H9 (cell line): ENCODE results near the gene CCDC91. TPM values are rescaled to one million over a fixed set of nuclear protein-coding genes. Genes with fewer than 3 reads are reported as not detected.

Experiments
- DNase-seq: peaks from one replicate; pipeline ENCODE4 v3.0.0-alpha.2; 2017
- H2AFZ ChIP-seq: one replicate; pipeline ENCODE4 v1.6.1; 2013; ENCODE audit warnings: mild to moderate bottlenecking, low read length, control low read depth, moderate library complexity
- H2AK5ac ChIP-seq: 2 replicates; pipeline ENCODE4 v1.6.1; 2013; ENCODE audit warnings: low read length, control low read depth, mixed read lengths; ENCODE audit not compliant: insufficient read length
- H2BK120ac ChIP-seq: one replicate; pipeline ENCODE4 v1.6.1; 2013; ENCODE audit warnings: low read depth, mild to moderate bottlenecking, low read length, control low read depth, inconsistent platforms; ENCODE audit not compliant: poor library complexity, severe bottlenecking
- H2BK12ac ChIP-seq: 2 replicates; pipeline ENCODE4 v1.6.1; 2013; ENCODE audit warnings: low read length, control low read depth, mixed read lengths, low read depth; ENCODE audit not compliant: insufficient read length
- H2BK15ac ChIP-seq: 2 replicates; pipeline ENCODE4 v1.6.1; 2013; ENCODE audit warnings: low read depth, low read length, control low read depth
- H2BK20ac ChIP-seq: one replicate; pipeline ENCODE4 v1.6.1; 2013; ENCODE audit warnings: low read depth, mild to moderate bottlenecking, low read length, control low read depth, inconsistent platforms; ENCODE audit not compliant: poor library complexity, severe bottlenecking
- H2BK5ac ChIP-seq: 2 replicates; pipeline ENCODE4 v1.6.1; 2013; ENCODE audit warnings: low read length, control low read depth, mixed read lengths; ENCODE audit not compliant: insufficient read length
- H3K14ac ChIP-seq: 2 replicates; pipeline ENCODE4 v1.6.1; 2013; ENCODE audit warnings: low read length, control low read depth; ENCODE audit not compliant: insufficient read depth
- H3K18ac ChIP-seq: 2 replicates; pipeline ENCODE4 v1.6.1; 2013; ENCODE audit warnings: low read depth, mild to moderate bottlenecking, mixed read lengths, low read length, control low read depth; ENCODE audit not compliant: insufficient read length
- H3K23ac ChIP-seq: 2 replicates; pipeline ENCODE4 v1.6.1; 2013; ENCODE audit warnings: low read length, control low read depth, mixed read lengths, low read depth; ENCODE audit not compliant: insufficient read length
- H3K23me2 ChIP-seq: 2 replicates; pipeline ENCODE4 v1.6.1; 2013; ENCODE audit warnings: low read depth, mild to moderate bottlenecking, mixed read lengths, low read length, control low read depth; ENCODE audit not compliant: insufficient read length, poor library complexity, severe bottlenecking
- H3K27ac ChIP-seq: 2 replicates; pipeline ENCODE4 v1.5.1; 2013; ENCODE audit warnings: low read length, control low read depth, mixed read lengths, low read depth; ENCODE audit not compliant: insufficient read length
- H3K27me3 ChIP-seq: 2 replicates; pipeline ENCODE4 v1.6.1; 2013; ENCODE audit warnings: low read length, control low read depth, inconsistent platforms; ENCODE audit not compliant: insufficient read depth
- H3K4ac ChIP-seq: 2 replicates; pipeline ENCODE4 v1.6.1; 2013; ENCODE audit warnings: low read depth, mild to moderate bottlenecking, control low read depth, inconsistent platforms, low read length, moderate library complexity
- H3K4me1 ChIP-seq: 2 replicates; pipeline ENCODE4 v1.6.1; 2013; ENCODE audit warnings: low read length, control low read depth, inconsistent platforms; ENCODE audit not compliant: insufficient read depth
- H3K4me2 ChIP-seq: 2 replicates; pipeline ENCODE4 v1.6.1; 2013; ENCODE audit warnings: low read length, control low read depth, mixed read lengths; ENCODE audit not compliant: insufficient read length, insufficient read depth
- H3K56ac ChIP-seq: 2 replicates; pipeline ENCODE4 v1.6.1; 2013; ENCODE audit warnings: low read depth, mild to moderate bottlenecking, mixed read lengths, low read length, control low read depth; ENCODE audit not compliant: insufficient read length
- H3K79me1 ChIP-seq: 2 replicates; pipeline ENCODE4 v1.6.1; 2013; ENCODE audit warnings: low read depth, mild to moderate bottlenecking, moderate library complexity, low read length, control low read depth, inconsistent platforms; ENCODE audit not compliant: insufficient read depth, poor library complexity, severe bottlenecking
- H3K79me2 ChIP-seq: 2 replicates; pipeline ENCODE4 v1.6.1; 2013; ENCODE audit warnings: low read length, control low read depth, inconsistent platforms; ENCODE audit not compliant: insufficient read depth
- H3K9ac ChIP-seq: 2 replicates; pipeline ENCODE4 v1.6.1; 2013; ENCODE audit warnings: low read length, control low read depth, mixed read lengths; ENCODE audit not compliant: insufficient read length; ENCODE audit errors: extremely low read depth
- H3K9me3 ChIP-seq: one replicate; pipeline ENCODE4 v1.6.1; 2013; ENCODE audit warnings: low read depth, low read length, inconsistent platforms; ENCODE audit not compliant: control insufficient read depth
- H3T11ph ChIP-seq: one replicate; pipeline ENCODE4 v1.6.1; 2013; ENCODE audit warnings: mild to moderate bottlenecking, low read length, control low read depth, inconsistent platforms
- H4K20me1 ChIP-seq: one replicate; pipeline ENCODE4 v1.6.1; 2013; ENCODE audit not compliant: control insufficient read depth, insufficient read length, insufficient read depth
- H4K5ac ChIP-seq: 2 replicates; pipeline ENCODE4 v1.6.1; 2013; ENCODE audit warnings: low read depth, mild to moderate bottlenecking, mixed read lengths, low read length, control low read depth; ENCODE audit not compliant: insufficient read length
- H4K8ac ChIP-seq: replicated peaks from 2 replicates; pipeline ENCODE4 v1.6.1; 2013; ENCODE audit warnings: low read length, control low read depth, mixed read lengths, low read depth; ENCODE audit not compliant: insufficient read length
- H4K91ac ChIP-seq: 2 replicates; pipeline ENCODE4 v1.6.1; 2013; ENCODE audit warnings: low read depth, mild to moderate bottlenecking, moderate library complexity, mixed read lengths, low read length, control low read depth; ENCODE audit not compliant: insufficient read length
- H3K27ac Mint-ChIP-seq, 3 experiments: 2 replicates in 2 of 3; 3 replicates in 1 of 3; pipeline ENCODE4 v1.8.0; 2020 to 2021; ENCODE audit warnings: mixed read lengths in 3 of 3, mild to moderate bottlenecking in 1 of 3, moderate library complexity in 1 of 3
- H3K27me3 Mint-ChIP-seq: 2 replicates; pipeline ENCODE4 v1.8.0; 2021; ENCODE audit warnings: low read depth, mild to moderate bottlenecking, moderate library complexity, mixed read lengths
- H3K36me3 Mint-ChIP-seq, 3 experiments: 2 replicates in 2 of 3; 3 replicates in 1 of 3; pipeline ENCODE4 v1.8.0; 2020 to 2021; ENCODE audit warnings: low read depth in 3 of 3, mixed read lengths in 3 of 3; ENCODE audit not compliant: insufficient read depth in 1 of 3
- H3K4me1 Mint-ChIP-seq, 2 experiments: 2 replicates each; pipeline ENCODE4 v1.8.0; 2020; ENCODE audit warnings: mixed read lengths in 2 of 2
- H3K4me3 Mint-ChIP-seq, 2 experiments: 2 replicates in 1 of 2; 3 replicates in 1 of 2; pipeline ENCODE4 v1.8.0; 2020 to 2021; ENCODE audit warnings: mild to moderate bottlenecking in 2 of 2, mixed read lengths in 2 of 2, moderate library complexity in 1 of 2
- H3K9me3 Mint-ChIP-seq, 2 experiments: 2 replicates in 1 of 2; 3 replicates in 1 of 2; pipeline ENCODE4 v1.8.0; 2020; ENCODE audit warnings: mild to moderate bottlenecking in 2 of 2, mixed read lengths in 2 of 2, moderate library complexity in 1 of 2
- CTCF ChIP-seq: fragments of 200-600 bp; sonication (generic); conservative IDR thresholded peaks from 3 replicates; pipeline ENCODE4 v1.8.0; 2021; ENCODE audit warnings: antibody characterized with exemption, mild to moderate bottlenecking
- WGBS: extraction: QIAGEN DNeasy Blood & Tissue Kit; methylation state at CpG from one replicate; pipeline ENCODE4 v1.1.7; 2013; ENCODE audit warnings: missing lambda C conversion rate, low lambda C conversion rate, mixed read lengths; ENCODE audit not compliant: insufficient read length; ENCODE audit errors: extremely low coverage; 5-methylcytosine and 5-hydroxymethylcytosine counted together
- total RNA-seq: library from RNA; stranded (reverse); gene quantifications from 2 replicates; pipeline ENCODE4 v1.2.1, GENCODE V29; 2021

Gene CCDC91
- total RNA-seq, 1 experiment from 2014 or later, result 22.7 TPM

- Histone ChIP-seq H4K8ac (no peak overlapping the region), H3K14ac (no peak overlapping the region), H3K27me3 (no peaks in the 10 kb centered on the region), H2BK12ac (no peak overlapping the region), H3K4me2 (no peak overlapping the region), H3K27ac (no peak overlapping the region), H4K5ac (no peak overlapping the region), H2AK5ac (no peak overlapping the region), H2BK120ac (no peak overlapping the region), H3K23ac (no peak overlapping the region), H4K20me1 (no peaks in the 10 kb centered on the region), H2BK15ac (no peak overlapping the region), H2AFZ (no peak overlapping the region), H3K79me1 (no peaks in the 10 kb centered on the region), H3K18ac (no peak overlapping the region), H3K23me2 (no peaks in the 10 kb centered on the region), H3K9me3 (no peaks in the 10 kb centered on the region), H2BK5ac (no peak overlapping the region), H3K79me2 (no peaks in the 10 kb centered on the region), H3K4me1 (peaks cover 2% of the 10 kb centered on the region; the same call in 1 of the 2 replicates), H3K56ac (no peak overlapping the region), H3T11ph (no peak overlapping the region), H3K4ac (no peak overlapping the region), H2BK20ac (no peak overlapping the region), H3K9ac (no peak overlapping the region), H4K91ac (no peak overlapping the region)
- WGBS, result no CpG with 5 or more reads among the region's 1 CpG
- H3K36me3 Mint-ChIP-seq, result no peaks in the 10 kb centered on the region; a peak in 1 of 7 replicates
- H3K27ac Mint-ChIP-seq, result peak overlapping the region in 1 of 3 experiments; percentile 92; a peak in 2 of 7 replicates
- H3K9me3 Mint-ChIP-seq, result no peaks in the 10 kb centered on the region
- H3K27me3 Mint-ChIP-seq, result no peaks in the 10 kb centered on the region
- no peak for TF ChIP-seq CTCF
- DNase-seq, result no peak
- peaks cover 27 to 28% of the 10 kb centered on the region in 2 experiments for H3K4me1 Mint-ChIP-seq
- H3K4me3 Mint-ChIP-seq, result no peak overlapping the region
These were observed 296.3 kb downstream of the CCDC91 start for GRCh38 chr12:28486521-28486920.
